Endothelial cell of umbilical vein (primary cell): Measurements from ENCODE around the gene C8A. TPM values are rescaled to one million over a fixed set of nuclear protein-coding genes. Genes with fewer than 3 reads are reported as not detected.

Experiments
- BruUV-seq: library from RNA; stranded (reverse); fragments of 400-500 nt; replicated peaks from 2 replicates; lab custom pipeline; 2021; lab: Mats Ljungman, UMichigan
- CTCF ChIA-PET: fragments of 300-600, 350-600 bp; sonication (Branson Sonifier 250); formaldehyde crosslinking; loops from one replicate; lab custom pipeline; 2021; ENCODE audit warnings: antibody characterized with exemption, inconsistent platforms; lab: Charles Lee
- POLR2A ChIA-PET: fragments of 300-600, 350-600 bp; sonication (Branson Sonifier 250); formaldehyde crosslinking; loops from one replicate; lab custom pipeline; 2021; ENCODE audit warnings: antibody characterized with exemption, inconsistent platforms; lab: Charles Lee
- DNase-seq: peaks from one replicate; pipeline ENCODE4 v3.0.0-alpha.2; 2011; ENCODE audit warnings: low read depth, low spot score
- FAIRE-seq: peaks from 2 replicates; lab custom pipeline; 2011; peaks lifted over from hg19 to GRCh38; lab: Jason Lieb, UNC
- H2AFZ ChIP-seq: 2 replicates; pipeline ENCODE4 v1.6.0; 2012; ENCODE audit warnings: low read depth, low read length, control low read depth, inconsistent platforms
- H3K27ac ChIP-seq: 2 replicates; pipeline ENCODE4 v1.5.1; 2011; ENCODE audit warnings: low read depth, mild to moderate bottlenecking, control low read depth, low read length, moderate library complexity; ENCODE audit not compliant: insufficient read depth
- H3K27me3 ChIP-seq, 2 experiments: 2 replicates each; pipeline versions ENCODE4 v1.6.0 to v1.6.1; 2011; ENCODE audit warnings: low read length in 2 of 2, mixed read lengths in 1 of 2; ENCODE audit not compliant: control insufficient read depth in 2 of 2, insufficient read depth in 2 of 2
- H3K36me3 ChIP-seq, 2 experiments: 2 replicates in 1 of 2; 3 replicates in 1 of 2; pipeline ENCODE4 v1.5.1; 2011; ENCODE audit warnings: low read length in 2 of 2, mild to moderate bottlenecking in 1 of 2, moderate library complexity in 1 of 2; ENCODE audit not compliant: control insufficient read depth in 2 of 2, insufficient read depth in 2 of 2; ENCODE audit errors: extremely low read depth in 1 of 2
- H3K4me1 ChIP-seq: 3 replicates; pipeline ENCODE4 v1.5.1; 2011; ENCODE audit warnings: mild to moderate bottlenecking, low read length; ENCODE audit not compliant: control insufficient read depth, insufficient read depth; ENCODE audit errors: extremely low read depth
- H3K4me2 ChIP-seq: 2 replicates; pipeline ENCODE4 v1.6.1; 2011; ENCODE audit warnings: low read length, control low read depth, mixed read lengths; ENCODE audit not compliant: insufficient read depth
- H3K4me3 ChIP-seq, 3 experiments: fragments of 200-600 bp in 1 of 3; sonication (generic), shearing (Covaris generic) in 1 of 3; replicated peaks in 1 of 3; 2 replicates each; pipeline ENCODE4 v1.5.1; 2011 to 2016; ENCODE audit warnings: control low read depth in 3 of 3, low read length in 3 of 3, mild to moderate bottlenecking in 2 of 3, inconsistent platforms in 1 of 3, low read depth in 1 of 3, moderate library complexity in 1 of 3; ENCODE audit not compliant: insufficient read depth in 1 of 3
- H3K79me2 ChIP-seq: 2 replicates; pipeline ENCODE4 v1.6.0; 2012; ENCODE audit warnings: low read length, inconsistent platforms; ENCODE audit not compliant: control insufficient read depth, insufficient read depth
- H3K9ac ChIP-seq: replicated peaks from 2 replicates; pipeline ENCODE3; 2011; ENCODE audit warnings: low read length, control low read depth; ENCODE audit not compliant: insufficient read depth; ENCODE audit errors: extremely low read depth
- H3K9me1 ChIP-seq: replicated peaks from 3 replicates; pipeline ENCODE4 v1.6.0; 2011; ENCODE audit warnings: mild to moderate bottlenecking, low read length; ENCODE audit not compliant: control insufficient read depth, insufficient read depth; ENCODE audit errors: extremely low read depth
- H3K9me3 ChIP-seq: replicated peaks from 2 replicates; pipeline ENCODE4 v1.5.1; 2012; ENCODE audit warnings: low read length, inconsistent platforms; ENCODE audit not compliant: control insufficient read depth, insufficient read depth
- H4K20me1 ChIP-seq: replicated peaks from 2 replicates; pipeline ENCODE3; 2011; ENCODE audit warnings: mild to moderate bottlenecking, low read length; ENCODE audit not compliant: control insufficient read depth, insufficient read depth; ENCODE audit errors: extremely low read depth
- EZH2 ChIP-seq: IDR thresholded peaks from 2 replicates; pipeline ENCODE4 v1.6.1; 2012; ENCODE audit warnings: borderline replicate concordance, low read depth, mild to moderate bottlenecking, moderate library complexity, low read length, inconsistent platforms; ENCODE audit not compliant: severe bottlenecking
- FOS ChIP-seq: IDR thresholded peaks from 2 replicates; pipeline ENCODE4 v1.6.1; 2011; ENCODE audit warnings: mild to moderate bottlenecking, low read length, moderate library complexity, borderline replicate concordance; ENCODE audit not compliant: insufficient read depth
- GATA2 ChIP-seq: IDR thresholded peaks from 2 replicates; pipeline ENCODE4 v1.7.0; 2011; ENCODE audit warnings: low read depth, mild to moderate bottlenecking, moderate library complexity, mixed read lengths, low read length; ENCODE audit not compliant: insufficient read length, insufficient read depth
- JUN ChIP-seq: IDR thresholded peaks from 2 replicates; pipeline ENCODE4 v1.6.1; 2011; ENCODE audit warnings: borderline replicate concordance, low read depth; ENCODE audit not compliant: insufficient read length, insufficient read depth
- MYC ChIP-seq: IDR thresholded peaks from one replicate; pipeline ENCODE4 v1.6.1; 2011; ENCODE audit warnings: mild to moderate bottlenecking, low read depth, low read length
- POLR2A ChIP-seq: IDR thresholded peaks from 2 replicates; pipeline ENCODE4 v1.6.1; 2012; ENCODE audit warnings: low read depth, mild to moderate bottlenecking, control low read depth, low read length
- POLR2AphosphoS5 ChIP-seq: IDR thresholded peaks from 2 replicates; pipeline ENCODE4 v1.6.1; 2012; ENCODE audit warnings: low read depth, mild to moderate bottlenecking, control low read depth, low read length, moderate library complexity; ENCODE audit not compliant: insufficient read depth
- dilution Hi-C: fragments of 300-500 bp; cut with MboI; formaldehyde crosslinking; loops from one replicate; pipeline ENCODE4 v1.15.0; 2019; ENCODE audit warnings: low sequenced_read_pairs; ENCODE audit not compliant: extremely low pct_ligation_motif_present
- intact Hi-C: fragments of 100-400 bp; cut with micrococcal nuclease; formaldehyde crosslinking; loops from one replicate; pipeline ENCODE4 v1.10.0; 2022
- polyA plus RNA-seq, 4 experiments: library from polyadenylated mRNA; depleted of rRNA in 3 of 4; stranded (reverse) in 3 of 4; unstranded in 1 of 4; fragments of >200 nt; gene quantifications; 2 replicates each; pipeline versions ENCODE4 v1.2.1 to v1.2.3, GENCODE V29; 2011 to 2012; ENCODE audit warnings: missing spikeins in 1 of 4
- total RNA-seq: library from RNA; stranded (reverse); gene quantifications from 2 replicates; pipeline ENCODE4 v1.2.3, GENCODE V29; 2021
- TF ChIP-seq, protein P1 (sequence below): IDR thresholded peaks from 2 replicates; pipeline ENCODE4 v1.6.1; 2011; ENCODE audit not compliant: insufficient read depth, insufficient read length
- TF ChIP-seq, protein P2 (sequence below), 2 donors: IDR thresholded peaks; 1 replicate in 1 of 2; 2 replicates in 1 of 2; pipeline ENCODE4 v1.5.1; 2011; ENCODE audit warnings: low read length in 2 of 2, mild to moderate bottlenecking in 2 of 2, moderate library complexity in 2 of 2, control low read depth in 1 of 2, inconsistent platforms in 1 of 2, low read depth in 1 of 2; ENCODE audit not compliant: insufficient read depth in 1 of 2; ENCODE audit errors: extremely low read depth in 1 of 2

Gene C8A
- total and polyA plus RNA-seq, 2 donors (not counting 3 experiments of a cell fraction or from before 2014, with no cell fraction given), result not detected

DNA sequence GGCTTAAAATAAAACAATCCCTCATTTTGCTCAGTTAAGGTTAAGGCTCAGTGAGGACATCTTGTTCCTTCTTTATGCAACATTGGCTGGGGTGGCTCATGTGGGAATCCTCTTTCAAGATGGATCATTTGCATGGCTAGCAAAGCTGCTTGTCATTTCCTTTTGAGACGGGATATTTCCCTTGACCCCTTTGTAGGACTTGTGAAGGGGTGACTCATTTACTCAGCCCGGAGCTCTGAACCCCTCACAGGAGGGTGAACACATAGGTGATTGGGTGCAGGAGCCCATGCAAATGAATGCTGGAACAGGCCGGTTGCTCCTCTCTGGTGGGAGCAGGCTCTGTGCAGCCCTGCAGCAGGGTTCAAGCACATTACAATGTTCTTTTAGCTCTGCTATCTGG is 15.8 kb upstream of the C8A start:
- CTCF ChIA-PET, result no interaction called here
- Histone ChIP-seq H3K4me2 (no peak overlapping the region), H3K4me3 (no peak overlapping the region), H3K9me3 (no peaks in the 10 kb centered on the region), H3K4me1 (no peaks in the 10 kb centered on the region), H3K27ac (no peak overlapping the region), H3K79me2 (no peaks in the 10 kb centered on the region), H3K27me3 (no peaks in the 10 kb centered on the region), H2AFZ (no peak overlapping the region), H4K20me1 (no peaks in the 10 kb centered on the region), H3K9ac (no peak overlapping the region), H3K36me3 (no peaks in the 10 kb centered on the region), H3K9me1 (no peaks in the 10 kb centered on the region)
- FAIRE-seq, result no peak
- no TSS peak for BruUV-seq
- dilution Hi-C loops, result no loop called here
- no peak for DNase-seq
- POLR2A ChIA-PET, result no interaction called here
- no peak for TF ChIP-seq EZH2
- TF ChIP-seq GATA2, result no peak
- no peak for TF ChIP-seq JUN
- no peak for TF ChIP-seq MYC
- no peak for TF ChIP-seq POLR2AphosphoS5
- TF ChIP-seq, protein P1, sequence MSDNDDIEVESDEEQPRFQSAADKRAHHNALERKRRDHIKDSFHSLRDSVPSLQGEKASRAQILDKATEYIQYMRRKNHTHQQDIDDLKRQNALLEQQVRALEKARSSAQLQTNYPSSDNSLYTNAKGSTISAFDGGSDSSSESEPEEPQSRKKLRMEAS, result no peak
- intact Hi-C loops, result loop anchor here (10.0 kb wide), 1 partner anchor 1676 kb away; no protein-coding TSS in a partner anchor

- Histone ChIP-seq H4K20me1 (no peaks in the 10 kb centered on the region), H3K4me3 (no peak overlapping the region), H2AFZ (no peak overlapping the region), H3K9me1 (no peaks in the 10 kb centered on the region), H3K4me2 (no peak overlapping the region), H3K27me3 (no peaks in the 10 kb centered on the region), H3K79me2 (no peaks in the 10 kb centered on the region), H3K9me3 (no peaks in the 10 kb centered on the region), H3K9ac (no peak overlapping the region), H3K36me3 (no peaks in the 10 kb centered on the region), H3K27ac (no peak overlapping the region), H3K4me1 (no peaks in the 10 kb centered on the region)
- dilution Hi-C loops (no loop called here), intact Hi-C loops (no loop called here)
- no TSS peak for BruUV-seq
- FAIRE-seq, result no peak
- TF ChIP-seq FOS, result no peak
- TF ChIP-seq POLR2AphosphoS5, result no peak
- TF ChIP-seq JUN, result no peak
- TF ChIP-seq GATA2, result no peak
- TF ChIP-seq EZH2, result no peak
- TF ChIP-seq POLR2A, result no peak
- TF ChIP-seq, protein P2, sequence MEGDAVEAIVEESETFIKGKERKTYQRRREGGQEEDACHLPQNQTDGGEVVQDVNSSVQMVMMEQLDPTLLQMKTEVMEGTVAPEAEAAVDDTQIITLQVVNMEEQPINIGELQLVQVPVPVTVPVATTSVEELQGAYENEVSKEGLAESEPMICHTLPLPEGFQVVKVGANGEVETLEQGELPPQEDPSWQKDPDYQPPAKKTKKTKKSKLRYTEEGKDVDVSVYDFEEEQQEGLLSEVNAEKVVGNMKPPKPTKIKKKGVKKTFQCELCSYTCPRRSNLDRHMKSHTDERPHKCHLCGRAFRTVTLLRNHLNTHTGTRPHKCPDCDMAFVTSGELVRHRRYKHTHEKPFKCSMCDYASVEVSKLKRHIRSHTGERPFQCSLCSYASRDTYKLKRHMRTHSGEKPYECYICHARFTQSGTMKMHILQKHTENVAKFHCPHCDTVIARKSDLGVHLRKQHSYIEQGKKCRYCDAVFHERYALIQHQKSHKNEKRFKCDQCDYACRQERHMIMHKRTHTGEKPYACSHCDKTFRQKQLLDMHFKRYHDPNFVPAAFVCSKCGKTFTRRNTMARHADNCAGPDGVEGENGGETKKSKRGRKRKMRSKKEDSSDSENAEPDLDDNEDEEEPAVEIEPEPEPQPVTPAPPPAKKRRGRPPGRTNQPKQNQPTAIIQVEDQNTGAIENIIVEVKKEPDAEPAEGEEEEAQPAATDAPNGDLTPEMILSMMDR (IDR thresholded peaks at IDR 0.05; ENCODE audit: extremely low read depth in 1 of 2, insufficient read depth in 1 of 2, low read depth in 1 of 2, low read length in 2 of 2), result no peak
- TF ChIP-seq, protein P1, result no peak
- no peak for TF ChIP-seq MYC
- POLR2A ChIA-PET, result no interaction called here
- no peak for DNase-seq
- CTCF ChIA-PET, result interaction anchor here (1.3 to 2.0 kb wide), 2 partner anchors 11 to 23 kb away, joined by 3 to 7 read pairs; no protein-coding TSS in a partner anchor
Observed at GRCh38 chr1:56843544-56843943, 11.1 kb upstream of the C8A start.
